Neural progenitor cell (in vitro differentiated cells): Measurements from ENCODE around the gene HOATZ.

Source experiments
- EZH2 ChIP-seq: fragments of 200-600 bp; sonication (generic); IDR thresholded peaks from 2 replicates; pipeline ENCODE4 v1.6.1; 2017; ENCODE audit warnings: antibody characterized with exemption, mild to moderate bottlenecking, moderate library complexity
- EZH2phosphoT487 ChIP-seq: fragments of 200-600 bp; sonication (generic); IDR thresholded peaks from 2 replicates; pipeline ENCODE4 v1.6.1; 2017; ENCODE audit warnings: antibody characterized with exemption
- TF ChIP-seq, protein P1 (sequence below): fragments of 200-600 bp; sonication (generic); IDR thresholded peaks from 2 replicates; pipeline ENCODE4 v1.5.1; 2017; ENCODE audit warnings: antibody characterized with exemption, mild to moderate bottlenecking

DNA sequence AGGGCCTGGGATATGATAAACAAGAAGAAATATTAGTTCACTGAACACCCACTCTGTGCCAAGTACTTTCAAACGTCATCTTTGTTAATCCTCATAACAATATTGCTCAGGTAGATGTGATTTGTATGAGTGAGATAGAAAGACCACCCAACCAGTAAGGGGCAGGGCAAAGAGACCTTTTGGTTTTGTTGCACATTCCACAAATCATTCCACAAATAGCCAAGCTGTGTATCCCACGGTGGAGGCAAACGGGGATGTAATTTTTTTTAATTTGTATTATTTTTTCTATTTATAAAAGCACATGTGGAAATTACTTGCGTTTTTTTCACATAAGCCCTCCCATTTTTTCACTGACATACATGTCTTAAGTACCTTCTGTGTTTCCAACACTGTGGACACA, 54.9 kb downstream of the HOATZ start:
- TF ChIP-seq, protein P1, sequence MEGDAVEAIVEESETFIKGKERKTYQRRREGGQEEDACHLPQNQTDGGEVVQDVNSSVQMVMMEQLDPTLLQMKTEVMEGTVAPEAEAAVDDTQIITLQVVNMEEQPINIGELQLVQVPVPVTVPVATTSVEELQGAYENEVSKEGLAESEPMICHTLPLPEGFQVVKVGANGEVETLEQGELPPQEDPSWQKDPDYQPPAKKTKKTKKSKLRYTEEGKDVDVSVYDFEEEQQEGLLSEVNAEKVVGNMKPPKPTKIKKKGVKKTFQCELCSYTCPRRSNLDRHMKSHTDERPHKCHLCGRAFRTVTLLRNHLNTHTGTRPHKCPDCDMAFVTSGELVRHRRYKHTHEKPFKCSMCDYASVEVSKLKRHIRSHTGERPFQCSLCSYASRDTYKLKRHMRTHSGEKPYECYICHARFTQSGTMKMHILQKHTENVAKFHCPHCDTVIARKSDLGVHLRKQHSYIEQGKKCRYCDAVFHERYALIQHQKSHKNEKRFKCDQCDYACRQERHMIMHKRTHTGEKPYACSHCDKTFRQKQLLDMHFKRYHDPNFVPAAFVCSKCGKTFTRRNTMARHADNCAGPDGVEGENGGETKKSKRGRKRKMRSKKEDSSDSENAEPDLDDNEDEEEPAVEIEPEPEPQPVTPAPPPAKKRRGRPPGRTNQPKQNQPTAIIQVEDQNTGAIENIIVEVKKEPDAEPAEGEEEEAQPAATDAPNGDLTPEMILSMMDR: no peak
- TF ChIP-seq EZH2phosphoT487 (no peak), EZH2 (no peak)
